ENCODE measurements around the gene APOL3.
"Not testable (repeated sequence)": the region's sequence is repeated elsewhere in the genome, so short reads cannot be mapped to it uniquely, and the experiment has no call there.

The APOL3 gene, protein sequence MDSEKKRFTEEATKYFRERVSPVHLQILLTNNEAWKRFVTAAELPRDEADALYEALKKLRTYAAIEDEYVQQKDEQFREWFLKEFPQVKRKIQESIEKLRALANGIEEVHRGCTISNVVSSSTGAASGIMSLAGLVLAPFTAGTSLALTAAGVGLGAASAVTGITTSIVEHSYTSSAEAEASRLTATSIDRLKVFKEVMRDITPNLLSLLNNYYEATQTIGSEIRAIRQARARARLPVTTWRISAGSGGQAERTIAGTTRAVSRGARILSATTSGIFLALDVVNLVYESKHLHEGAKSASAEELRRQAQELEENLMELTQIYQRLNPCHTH

DNA sequence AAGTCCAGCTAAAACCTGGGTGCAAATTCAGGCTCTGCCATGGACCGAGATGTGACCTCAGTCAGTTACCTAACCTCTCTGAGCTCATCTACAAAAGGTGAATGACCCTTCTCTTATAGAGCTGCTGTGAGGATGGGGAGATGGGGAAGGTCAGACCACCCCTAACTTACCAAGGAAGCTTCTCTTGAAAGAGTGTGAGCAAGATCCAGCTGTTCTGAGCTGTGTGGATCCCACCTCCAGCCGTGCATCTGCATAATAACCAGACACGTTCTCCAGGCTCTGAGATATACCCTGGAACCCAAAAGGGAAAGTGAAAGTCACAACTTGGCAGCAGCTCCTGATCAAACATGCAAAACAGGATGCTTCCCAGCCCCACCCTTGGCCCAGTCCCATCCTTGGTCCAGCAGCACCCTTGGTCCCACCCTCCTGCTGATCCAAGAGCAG is at the start of gene APOL3:
TSS of gene APOL3 (minus strand) at position 257 of the 444 bp plus-strand sequence. CDS start 11,700 bp downstream, outside the sequence.
- DNase-seq = peak; percentile 72

DNA sequence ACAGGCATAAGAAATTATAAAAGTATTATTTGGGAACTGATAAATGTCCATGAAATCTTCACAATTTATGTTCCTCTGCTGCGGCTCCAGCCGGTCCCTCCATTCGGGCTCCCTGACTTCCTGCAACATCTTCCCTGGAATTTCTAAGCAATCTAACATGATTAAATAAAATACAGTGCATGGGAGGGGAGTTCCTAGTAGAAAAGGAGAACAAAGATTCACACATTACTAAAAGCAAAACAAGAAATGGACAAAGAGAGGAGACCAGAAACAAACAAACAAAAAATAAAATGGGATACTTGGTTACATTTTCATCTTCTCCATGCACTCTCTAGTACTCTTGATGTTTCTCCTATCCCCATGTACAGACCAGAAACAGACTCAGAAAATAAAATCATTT is 49.7 kb upstream of the APOL3 start:
- DNase-seq = no peak

DNA sequence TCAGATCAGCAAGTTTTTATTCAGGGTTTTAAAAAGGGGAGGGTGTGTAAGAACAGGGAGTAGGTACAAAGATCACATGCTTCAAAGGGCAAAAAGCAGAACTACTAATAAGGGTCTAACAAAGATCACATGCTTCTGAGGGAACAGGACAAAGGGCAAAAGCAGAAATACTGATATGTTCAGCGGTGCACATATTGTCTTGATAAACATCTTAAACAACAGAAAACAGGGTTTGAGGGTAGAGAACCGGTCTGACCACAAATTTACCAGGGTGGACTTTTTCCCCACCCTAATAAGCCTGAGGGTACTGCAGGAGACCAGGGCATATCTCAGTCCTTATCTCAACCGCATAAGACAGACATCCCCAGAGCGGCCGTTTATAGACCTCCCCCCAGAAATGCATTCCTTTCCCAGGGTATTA is 48.9 kb upstream of the APOL3 start:
- not testable (repeated sequence) for DNase-seq

DNA sequence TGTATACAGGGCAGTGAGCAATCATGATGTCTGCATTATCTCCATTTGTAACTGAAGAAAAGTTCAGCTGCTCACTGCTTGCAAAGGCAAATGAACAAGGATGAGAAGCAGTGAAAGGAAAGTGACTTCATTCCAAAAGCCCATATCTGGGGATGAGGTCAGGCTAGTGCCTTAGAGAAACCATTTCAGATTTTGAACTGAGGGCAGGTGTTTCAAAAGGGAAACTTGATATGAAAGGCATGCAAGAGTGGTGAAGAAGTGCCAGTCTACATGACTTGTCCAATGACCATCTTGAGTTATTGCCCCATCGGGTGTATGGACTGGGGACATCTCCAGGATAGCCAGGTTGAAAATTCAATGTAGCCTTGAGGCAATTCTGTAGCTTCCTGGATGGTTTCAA is 48.4 kb upstream of the APOL3 start:
- no peak for DNase-seq

DNA sequence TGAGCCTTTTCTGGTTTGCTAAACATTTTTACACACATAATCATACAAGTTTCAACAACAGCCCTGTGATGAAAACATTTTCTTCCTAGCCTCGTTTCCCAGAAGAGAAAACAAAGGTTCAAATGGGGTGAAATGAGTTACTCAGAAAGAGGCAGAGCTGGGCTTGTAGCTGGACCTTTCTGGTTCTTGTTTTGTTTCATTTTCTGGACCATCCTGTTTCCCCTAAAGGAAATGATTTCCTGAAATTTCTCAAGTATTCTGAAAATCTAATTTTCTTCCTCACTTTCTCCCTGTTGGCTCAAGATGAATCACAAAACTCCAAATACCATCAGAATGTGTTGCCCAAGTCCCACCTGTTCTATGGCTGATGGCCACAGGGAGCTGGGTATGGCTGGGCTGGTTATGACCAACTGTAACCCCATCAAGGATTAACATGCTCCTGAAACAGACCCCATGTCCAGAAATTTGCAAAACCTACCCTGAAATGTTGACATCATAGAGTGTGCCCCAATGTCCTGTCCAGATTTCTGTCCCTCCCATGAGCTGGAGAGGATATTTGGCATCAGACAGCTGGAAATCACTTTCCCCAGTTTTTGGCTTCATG is 47.7 kb upstream of the APOL3 start:
- DNase-seq = no peak

DNA sequence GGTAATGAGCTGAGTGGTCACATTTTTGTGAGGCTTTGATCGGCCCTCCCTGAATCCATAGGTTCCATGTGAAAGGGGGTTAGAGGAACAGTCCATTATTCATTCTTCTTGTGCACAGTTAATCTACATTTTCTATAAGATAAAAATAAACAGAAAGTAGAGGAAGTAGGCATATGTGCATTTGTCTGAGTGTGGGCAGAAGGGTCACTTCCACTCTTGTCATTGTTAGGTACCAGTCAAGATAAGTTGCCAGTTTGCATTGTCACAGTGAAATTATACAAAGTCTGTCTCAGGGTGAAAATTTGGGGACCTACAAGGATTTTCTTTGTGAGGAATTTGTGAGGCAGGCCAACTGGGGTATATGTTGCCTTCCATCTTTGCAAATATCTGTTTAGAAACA is 45.7 kb upstream of the APOL3 start:
- no peak for DNase-seq

DNA sequence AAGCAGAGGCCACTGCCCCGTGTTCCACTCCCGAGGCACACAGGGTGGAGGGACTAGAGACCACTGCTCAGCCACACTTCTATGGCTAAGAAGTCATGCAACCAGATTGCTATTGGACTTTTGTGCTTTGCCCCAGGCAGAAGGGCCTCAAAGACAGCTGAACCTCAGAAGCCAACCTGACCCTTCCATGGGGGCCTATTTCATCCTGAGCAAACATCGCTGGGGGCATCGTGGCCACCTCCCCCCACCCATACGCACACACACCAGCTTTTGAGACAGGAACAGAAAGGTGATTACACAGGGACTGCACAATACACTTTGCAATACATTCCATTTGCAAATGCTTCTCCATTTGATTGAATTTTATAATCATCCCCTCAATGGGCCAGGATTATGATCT is 45.0 kb upstream of the APOL3 start:
- not testable (repeated sequence) for DNase-seq

DNA sequence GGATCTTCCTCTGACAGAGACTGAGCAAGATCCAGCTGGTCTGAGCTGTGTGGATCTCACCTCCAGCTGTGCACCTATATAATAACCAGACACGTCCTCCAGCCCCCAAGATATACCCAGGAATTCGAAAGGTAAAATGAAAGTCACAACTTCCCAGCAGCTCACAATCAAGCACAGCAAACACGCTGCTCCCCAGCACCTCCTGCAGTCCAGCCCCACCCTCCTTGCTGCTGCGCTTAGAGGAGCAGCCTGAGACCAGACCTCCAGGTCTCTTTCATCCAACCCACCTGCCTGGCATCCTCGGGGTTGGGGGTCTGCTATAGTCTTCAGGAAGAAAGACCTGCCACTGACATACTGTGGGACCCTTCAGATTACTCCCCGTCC is 44.1 kb upstream of the APOL3 start:
- DNase-seq = no peak

DNA sequence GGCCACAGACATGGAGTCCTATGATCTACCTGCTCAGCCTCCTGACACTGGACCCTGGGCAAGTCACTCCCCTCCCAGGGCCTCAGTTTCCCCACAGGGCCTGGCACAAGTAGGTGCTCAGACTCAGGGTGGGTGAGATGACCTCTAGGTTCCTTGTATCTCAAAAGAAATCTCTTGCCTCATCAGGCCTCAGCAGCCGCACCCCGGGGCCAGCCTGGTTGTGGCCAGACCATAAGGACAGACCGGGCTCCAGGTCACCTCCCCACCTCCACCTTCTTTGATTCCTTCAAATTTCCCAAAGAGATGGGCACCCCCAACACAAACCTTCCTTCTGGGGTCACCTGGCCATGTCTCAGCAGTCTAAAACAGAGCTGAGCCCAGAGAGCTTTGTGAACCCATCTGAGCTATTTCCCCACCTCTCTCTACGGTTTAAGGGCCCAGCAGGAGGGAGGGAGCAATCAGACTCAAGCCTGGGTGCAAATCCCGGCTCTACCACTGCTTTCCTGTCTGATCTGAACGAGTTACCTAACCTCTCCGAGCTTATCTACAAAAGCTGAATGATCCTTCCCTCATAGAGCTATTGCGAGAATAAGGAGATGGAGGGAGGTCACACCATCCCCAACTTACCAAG is 43.6 kb upstream of the APOL3 start:
- no peak for DNase-seq

DNA sequence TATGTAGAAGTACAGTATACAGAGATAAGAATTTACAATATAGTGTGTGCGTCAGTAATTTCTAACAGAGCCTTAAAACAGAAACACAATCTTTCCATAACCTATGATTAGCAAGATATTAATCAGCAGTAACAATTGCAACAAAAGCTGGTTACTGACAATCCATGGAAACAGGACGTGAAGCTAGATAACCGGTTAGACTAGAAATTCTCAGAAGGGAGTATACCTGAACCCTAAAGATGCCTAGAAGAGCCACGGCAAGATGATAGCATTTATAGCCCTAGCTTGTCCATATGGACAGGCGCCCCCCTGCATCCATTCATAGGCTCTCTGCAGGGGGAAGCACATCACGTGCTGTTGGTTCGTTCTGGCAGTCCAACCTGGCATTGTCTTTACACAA is 42.9 kb upstream of the APOL3 start:
- not testable (repeated sequence) for DNase-seq

DNA sequence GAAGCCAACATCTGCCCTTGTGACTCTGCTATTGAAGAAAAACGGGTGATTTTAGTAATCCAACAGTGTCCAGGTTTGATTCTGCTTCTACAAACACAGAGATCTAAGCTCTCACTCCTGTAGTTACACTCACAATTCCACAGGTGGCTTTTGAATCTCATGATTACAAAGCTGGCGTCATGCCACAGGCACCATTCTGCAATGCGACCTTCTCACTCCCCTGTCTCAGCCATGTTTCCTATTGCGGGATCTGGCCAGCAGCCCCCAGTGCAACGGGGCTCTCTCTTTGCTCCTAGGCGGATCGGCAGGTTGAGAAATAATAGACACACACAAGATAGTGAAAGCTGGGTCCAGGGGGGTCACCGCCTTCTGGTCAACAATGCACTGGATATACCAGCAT is 42.4 kb upstream of the APOL3 start:
- DNase-seq = not testable (repeated sequence)

DNA sequence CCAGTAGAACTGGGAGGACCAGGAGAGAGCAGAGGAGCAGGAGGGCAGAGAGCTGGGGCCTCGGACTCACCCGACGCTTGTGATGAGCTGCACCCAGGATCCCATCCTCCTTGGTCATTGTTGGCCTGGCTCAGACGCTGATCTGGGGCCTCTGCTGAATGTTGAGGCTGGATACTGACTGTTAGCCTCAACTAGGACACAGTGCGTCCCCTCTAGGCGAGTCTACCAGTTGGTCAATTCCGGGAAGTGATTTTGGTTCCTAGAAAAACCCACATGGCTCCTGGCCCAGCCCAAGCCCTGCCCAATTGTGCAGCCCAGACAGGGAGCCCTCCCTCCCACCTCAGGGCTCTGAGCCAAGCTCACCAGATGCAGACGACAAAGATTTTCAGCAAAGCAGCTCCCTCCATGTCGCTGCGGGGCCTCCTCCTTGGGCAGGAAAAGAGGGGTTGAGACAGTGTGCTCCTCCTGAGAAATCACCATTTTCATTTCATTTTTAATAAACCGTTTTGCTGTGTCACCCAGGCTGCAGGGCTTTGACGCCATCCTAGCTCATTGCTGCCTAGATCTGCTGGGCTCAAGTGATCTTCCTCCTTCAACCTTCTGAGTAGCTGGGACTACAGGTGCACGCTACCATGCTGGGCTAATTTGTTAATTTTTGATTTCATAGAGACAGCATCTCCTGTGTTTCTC is 41.2 kb upstream of the APOL3 start, which contains the start of gene APOL4:
TSS of gene APOL4 (minus strand) at position 180 of the 690 bp plus-strand sequence. CDS start at position 105, 75 bp downstream.
- no peak for DNase-seq

DNA sequence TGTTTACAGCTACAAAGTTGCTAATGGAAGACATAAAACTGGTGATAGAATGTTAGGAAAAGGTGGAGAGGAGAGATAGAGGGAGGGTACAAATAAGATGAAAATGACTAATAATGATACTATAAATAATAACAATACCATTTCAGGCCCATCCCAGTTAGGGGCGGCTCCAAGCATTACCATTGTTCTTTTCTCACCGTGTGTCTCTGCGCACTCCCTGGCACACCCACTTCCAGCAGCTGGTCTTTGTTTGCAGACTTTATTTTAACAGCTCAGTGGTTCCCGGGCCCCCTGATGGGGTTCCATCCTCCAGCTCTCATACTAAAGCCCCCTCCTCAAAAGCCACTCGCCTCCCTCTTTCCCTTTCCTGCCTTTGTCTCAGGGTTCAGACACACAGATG is 40.5 kb upstream of the APOL3 start:
- DNase-seq = not testable (repeated sequence)

DNA sequence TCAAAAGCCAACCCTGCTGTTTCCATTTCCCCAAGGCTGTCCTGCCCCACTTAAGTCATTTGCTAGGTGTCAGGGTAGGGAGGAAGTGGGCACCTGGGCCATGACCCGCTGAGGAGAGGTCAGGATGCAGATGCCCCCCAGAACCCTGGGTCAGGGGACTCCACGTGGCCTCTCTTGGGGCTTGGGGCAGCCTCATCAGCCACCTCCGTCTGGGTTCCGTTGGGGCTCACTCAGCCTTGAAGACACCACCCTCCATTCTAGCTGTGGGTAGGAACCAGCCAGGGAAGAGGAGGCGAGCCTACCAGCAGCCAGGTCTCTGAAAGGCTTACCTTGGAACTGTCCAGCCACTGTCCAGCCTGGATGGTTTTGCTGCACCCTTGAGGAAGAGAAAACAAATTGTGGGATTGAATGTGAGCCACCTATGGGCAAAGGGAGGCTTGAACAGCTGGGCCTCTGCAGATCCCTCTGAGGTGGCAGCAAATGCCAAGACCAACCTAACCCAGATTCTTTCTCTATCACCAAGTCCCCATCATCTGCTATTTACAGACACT is 38.5 kb upstream of the APOL3 start:
- DNase-seq = no peak

DNA sequence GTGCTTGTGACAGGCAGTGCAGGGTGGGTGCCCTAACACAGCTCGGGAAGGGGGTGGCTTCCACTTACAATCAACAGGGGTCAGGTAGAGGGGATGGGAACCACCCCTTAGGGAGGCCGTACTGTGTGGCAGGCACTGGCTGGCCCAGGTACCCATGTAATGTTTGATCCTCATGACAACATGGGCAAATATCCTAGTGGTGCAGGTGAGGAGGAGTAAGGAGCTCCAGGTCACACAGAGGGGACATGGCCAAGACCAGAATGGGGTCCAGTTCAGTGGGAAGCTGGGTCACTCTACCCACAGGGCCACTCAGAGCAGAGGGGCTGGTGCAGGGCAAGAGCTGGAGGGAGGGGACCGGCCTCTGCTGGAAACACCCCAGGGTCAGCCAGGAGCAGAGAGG is 38.0 kb upstream of the APOL3 start:
- no peak for DNase-seq

DNA sequence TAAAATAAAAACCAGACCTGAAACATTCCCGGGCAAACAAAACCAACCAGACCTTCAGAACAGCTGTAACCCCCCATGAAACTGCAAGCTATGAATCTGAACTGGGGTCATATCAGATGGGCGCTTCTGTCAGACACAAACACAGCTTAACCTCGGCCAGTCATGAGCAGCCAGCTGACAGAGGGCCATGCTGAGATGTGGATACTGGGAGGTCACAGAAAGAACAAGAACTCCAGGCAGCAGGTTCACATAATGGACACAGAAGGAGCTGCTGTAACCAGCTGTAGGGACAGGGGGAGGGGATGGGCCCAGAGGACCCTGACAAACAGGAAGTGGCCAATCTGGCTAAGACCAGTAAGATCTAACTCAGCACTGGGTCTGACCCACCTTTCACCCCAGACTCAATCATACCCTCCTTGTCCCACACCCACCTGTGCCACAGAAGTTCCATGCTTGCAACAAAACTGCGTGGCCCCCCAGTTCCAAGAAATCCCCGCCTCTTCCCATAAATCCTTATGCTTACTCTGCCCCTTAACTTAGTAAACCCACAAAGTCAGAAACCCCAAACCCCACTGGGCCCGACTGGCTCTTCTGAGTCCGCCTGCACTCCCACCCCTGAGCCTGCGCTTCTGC is 37.1 kb upstream of the APOL3 start:
- no peak for DNase-seq

DNA sequence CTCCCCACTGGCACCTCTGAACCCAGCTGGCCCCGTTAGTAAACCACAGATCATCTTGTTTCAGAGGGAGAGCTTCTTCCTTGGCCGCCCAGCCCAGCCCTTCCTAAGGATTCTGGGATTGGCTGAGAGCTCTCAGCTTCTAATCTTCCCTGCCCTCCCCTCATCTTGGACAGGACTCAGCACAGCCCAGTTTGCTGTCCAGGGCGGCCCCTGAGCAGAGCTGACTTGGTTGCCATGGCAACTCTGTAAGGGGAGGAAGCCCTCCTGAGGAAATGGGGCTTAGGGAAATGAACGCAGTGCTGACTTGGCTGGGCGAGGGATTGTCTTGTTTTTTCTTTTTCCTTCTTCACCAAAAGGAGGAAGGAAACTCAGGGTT is 36.5 kb upstream of the APOL3 start:
- DNase-seq = no peak

DNA sequence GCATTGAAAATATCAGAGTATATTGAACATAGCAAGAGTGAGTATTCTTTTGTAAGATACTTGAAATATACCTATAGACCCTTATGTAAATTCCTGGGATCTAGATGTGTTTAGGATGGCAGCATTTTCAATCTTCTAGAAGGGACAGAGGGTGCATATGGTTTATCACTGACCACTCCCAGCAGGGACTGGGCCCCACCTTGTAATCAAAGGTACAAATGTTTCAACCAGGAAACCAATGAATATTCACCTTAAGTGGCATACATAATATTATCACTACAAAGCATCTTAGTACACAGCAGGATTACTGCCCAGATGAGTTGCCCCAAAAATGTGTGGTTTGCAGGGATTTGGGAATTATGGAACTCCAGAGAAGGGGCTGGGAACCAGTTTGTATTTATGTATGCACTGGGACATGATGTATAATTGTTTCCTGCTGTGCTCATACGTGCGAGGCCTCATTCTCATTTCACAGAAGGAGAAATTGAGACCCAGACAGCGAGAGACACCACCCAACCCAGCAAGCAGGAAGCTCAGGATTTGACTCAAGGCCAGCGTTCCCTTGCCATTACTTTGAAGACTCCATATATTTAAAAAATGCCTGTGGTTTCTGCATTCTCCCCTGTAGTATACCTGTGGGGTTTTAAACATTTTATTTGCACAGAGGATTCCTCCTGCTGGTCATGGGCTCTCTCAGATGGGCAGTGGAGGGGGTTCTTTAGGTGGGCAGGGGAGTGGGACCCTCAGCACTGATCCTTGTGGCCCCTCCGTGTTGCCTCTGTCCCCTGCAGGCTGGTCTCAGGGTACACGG is 35.9 kb upstream of the APOL3 start:
- DNase-seq = no peak

DNA sequence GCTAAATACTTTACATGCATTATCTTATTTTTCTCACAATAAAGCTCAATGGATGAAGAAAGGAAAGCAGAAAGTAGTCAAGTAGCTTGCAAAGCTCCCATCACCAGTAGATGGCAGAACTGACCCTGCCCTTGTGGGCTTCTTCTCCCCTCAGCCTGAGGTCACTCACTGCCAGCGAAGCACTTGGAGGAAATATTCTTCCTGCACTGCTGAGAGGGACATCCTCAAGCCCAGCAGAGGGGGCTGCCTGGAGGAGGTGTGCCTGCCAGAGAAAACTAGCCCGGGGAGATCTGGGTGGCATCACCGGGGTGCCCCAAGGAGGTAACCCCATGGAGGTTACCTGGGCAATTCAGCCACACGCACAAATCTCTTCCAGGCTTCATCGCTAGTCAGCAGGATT is 34.4 kb upstream of the APOL3 start:
- peak; percentile 55 for DNase-seq

DNA sequence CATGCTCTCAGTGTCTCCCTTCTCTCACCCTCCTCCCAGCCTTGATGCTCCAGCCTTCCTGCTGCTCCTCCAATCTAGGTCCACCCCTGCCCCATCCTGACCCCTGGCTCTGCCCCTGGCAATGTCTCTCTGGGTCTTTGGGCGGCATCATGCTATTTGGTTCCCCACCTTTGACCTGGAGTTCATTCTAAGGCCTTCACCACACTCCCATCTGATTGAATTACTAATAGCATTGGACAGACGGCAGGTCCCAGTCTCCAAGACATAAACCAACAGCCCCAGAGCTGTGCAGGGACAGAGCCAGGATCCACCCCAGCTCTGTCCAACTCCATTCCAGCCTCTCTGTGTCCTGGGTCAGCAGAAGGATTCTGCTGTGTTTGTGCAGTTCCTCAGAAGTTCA is 33.8 kb upstream of the APOL3 start:
- no peak for DNase-seq

DNA sequence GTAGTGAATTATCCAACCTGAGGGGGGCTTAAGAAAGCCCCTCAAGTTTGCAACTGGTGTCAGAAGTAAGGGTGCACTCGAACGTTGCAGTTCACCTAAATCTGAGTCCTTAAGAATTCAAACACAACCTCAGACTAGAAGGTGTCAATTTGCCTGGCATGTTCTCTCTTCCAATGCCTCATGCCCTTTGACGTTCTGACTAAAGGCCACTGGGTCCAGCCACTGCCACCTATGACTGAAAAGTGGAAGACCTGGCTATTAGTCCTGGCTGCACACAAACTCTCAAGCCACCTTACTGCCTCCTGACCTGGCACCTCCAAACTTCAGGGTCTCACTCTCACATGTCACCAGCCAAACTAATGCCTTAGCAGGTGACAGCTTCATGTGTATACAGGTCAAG is 33.0 kb upstream of the APOL3 start:
- DNase-seq = no peak

DNA sequence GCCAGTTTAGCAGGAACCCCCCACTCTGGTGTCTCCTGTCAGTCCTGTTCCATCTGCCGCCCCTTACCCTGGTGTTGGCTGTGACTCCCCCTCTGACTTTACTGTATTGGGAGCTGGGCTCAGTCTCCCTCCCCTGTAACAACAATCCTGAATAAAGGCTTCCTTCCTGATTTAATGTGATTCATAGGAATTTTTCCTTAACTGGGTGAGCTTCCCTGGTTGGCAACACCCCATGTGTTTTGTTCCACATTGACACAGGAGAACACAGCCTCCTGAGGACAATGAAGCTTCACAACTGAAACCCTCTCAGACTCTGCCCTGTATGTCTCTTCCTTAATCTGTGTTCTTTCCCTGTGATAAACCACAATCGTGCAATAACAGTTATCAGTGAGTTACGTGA is 32.6 kb upstream of the APOL3 start:
- no peak for DNase-seq
